Neural progenitor cell (in vitro differentiated cells): ENCODE results near the gene NRP1. TPM values are rescaled to one million over a fixed set of nuclear protein-coding genes. Genes with fewer than 3 reads are reported as not detected.

ENCODE experiments used
- DNase-seq: peaks from one replicate; pipeline ENCODE4 v3.0.0-alpha.2; 2016; ENCODE audit warnings: low spot score
- H2AFZ ChIP-seq: fragments of 200-600 bp; sonication (generic); replicated peaks from 2 replicates; pipeline ENCODE4 v1.6.1; 2016; ENCODE audit warnings: antibody characterized with exemption
- H3F3A ChIP-seq: fragments of 200-600 bp; sonication (generic); 2 replicates; pipeline ENCODE4 v1.6.1; 2016; ENCODE audit warnings: antibody characterized with exemption, low read depth
- H3K27ac ChIP-seq: fragments of 200-600 bp; sonication (generic); 2 replicates; pipeline ENCODE4 v1.5.1; 2016; ENCODE audit warnings: mild to moderate bottlenecking
- H3K27me3 ChIP-seq: fragments of 200-600 bp; sonication (generic); 2 replicates; pipeline ENCODE4 v1.6.1; 2016; ENCODE audit warnings: mild to moderate bottlenecking, moderate library complexity
- H3K36me3 ChIP-seq: fragments of 200-600 bp; sonication (generic); 2 replicates; pipeline ENCODE4 v1.5.1; 2016
- H3K4me1 ChIP-seq: fragments of 200-600 bp; sonication (generic); 2 replicates; pipeline ENCODE4 v1.6.1; 2016; ENCODE audit warnings: mixed run types
- H3K4me2 ChIP-seq: fragments of 200-600 bp; sonication (generic); 2 replicates; pipeline ENCODE4 v1.6.1; 2016
- H3K4me3 ChIP-seq: fragments of 200-600 bp; sonication (generic); 2 replicates; pipeline ENCODE4 v1.5.1; 2016
- H3K79me2 ChIP-seq: fragments of 200-600 bp; sonication (generic); 2 replicates; pipeline ENCODE4 v1.6.1; 2016; ENCODE audit warnings: low read depth
- H3K9ac ChIP-seq: fragments of 200-600 bp; sonication (generic); 2 replicates; pipeline ENCODE4 v1.6.1; 2016
- H3K9me3 ChIP-seq: fragments of 200-600 bp; sonication (generic); 2 replicates; pipeline ENCODE4 v1.5.1; 2016; ENCODE audit warnings: low read depth
- H4K20me1 ChIP-seq: fragments of 200-600 bp; sonication (generic); 2 replicates; pipeline ENCODE4 v1.6.1; 2016; ENCODE audit warnings: low read depth
- H3K27ac Mint-ChIP-seq: 3 replicates; pipeline ENCODE4 v1.8.0; 2021; ENCODE audit warnings: mixed read lengths
- H3K27me3 Mint-ChIP-seq: 2 replicates; pipeline ENCODE4 v1.8.0; 2022; ENCODE audit warnings: low read depth, mild to moderate bottlenecking, inconsistent platforms, moderate library complexity, mixed read lengths; ENCODE audit not compliant: insufficient read depth
- H3K36me3 Mint-ChIP-seq: 3 replicates; pipeline ENCODE4 v1.8.0; 2021; ENCODE audit warnings: mixed read lengths
- H3K4me1 Mint-ChIP-seq: 3 replicates; pipeline ENCODE4 v1.8.0; 2021; ENCODE audit warnings: mixed read lengths
- H3K4me3 Mint-ChIP-seq: 3 replicates; pipeline ENCODE4 v1.8.0; 2021; ENCODE audit warnings: mild to moderate bottlenecking, moderate library complexity, mixed read lengths
- H3K9me3 Mint-ChIP-seq: 3 replicates; pipeline ENCODE4 v1.8.0; 2020; ENCODE audit warnings: mixed read lengths
- EZH2 ChIP-seq: fragments of 200-600 bp; sonication (generic); IDR thresholded peaks from 2 replicates; pipeline ENCODE4 v1.6.1; 2017; ENCODE audit warnings: antibody characterized with exemption, mild to moderate bottlenecking, moderate library complexity
- EZH2phosphoT487 ChIP-seq: fragments of 200-600 bp; sonication (generic); IDR thresholded peaks from 2 replicates; pipeline ENCODE4 v1.6.1; 2017; ENCODE audit warnings: antibody characterized with exemption
- total RNA-seq: library from RNA; depleted of rRNA; stranded (reverse); fragments of >200 nt; gene quantifications from 2 replicates; pipeline ENCODE4 v1.2.3, GENCODE V29; 2015; ENCODE audit warnings: low replicate concordance
- TF ChIP-seq, protein P1 (sequence below): fragments of 200-600 bp; sonication (generic); IDR thresholded peaks from 2 replicates; pipeline ENCODE4 v1.5.1; 2017; ENCODE audit warnings: antibody characterized with exemption, mild to moderate bottlenecking

NRP1 gene
- total RNA-seq, 1 donor from 2014 or later, result 1.9 TPM

DNA sequence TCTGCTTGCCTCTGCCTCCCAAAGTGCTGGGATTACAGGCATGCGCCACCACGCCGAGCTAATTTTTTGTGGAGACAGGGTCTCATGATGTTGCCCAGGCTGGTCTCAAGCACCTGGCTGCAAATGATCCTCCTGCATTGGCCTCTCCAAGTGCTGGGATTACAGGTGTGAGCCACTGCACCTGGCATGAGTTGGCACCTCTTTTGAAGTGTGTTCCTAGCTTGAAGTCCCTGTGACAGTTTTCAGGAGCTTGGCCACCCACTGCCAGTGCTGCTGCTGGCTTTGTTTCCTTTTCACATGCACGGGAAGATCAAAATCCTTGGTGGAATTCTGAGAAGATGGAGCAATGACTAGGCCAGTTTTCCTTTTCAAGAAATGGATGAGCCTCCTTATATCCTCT is 126.3 kb downstream of the NRP1 start:
- Histone ChIP-seq H3F3A (no peaks in the 10 kb centered on the region), H3K4me3 (no peak overlapping the region), H3K27ac (no peak overlapping the region), H3K9ac (no peak overlapping the region), H3K4me2 (no peak overlapping the region), H3K4me1 (no peaks in the 10 kb centered on the region), H3K36me3 (no peaks in the 10 kb centered on the region), H4K20me1 (no peaks in the 10 kb centered on the region), H3K79me2 (no peaks in the 10 kb centered on the region), H2AFZ (no peak overlapping the region), H3K9me3 (no peaks in the 10 kb centered on the region), H3K27me3 (no peaks in the 10 kb centered on the region)
- Mint-ChIP-seq H3K4me3 (no peak overlapping the region), H3K27me3 (no peaks in the 10 kb centered on the region), H3K4me1 (peaks cover 4% of the 10 kb centered on the region), H3K36me3 (peaks cover 27% of the 10 kb centered on the region), H3K27ac (no peak overlapping the region), H3K9me3 (no peaks in the 10 kb centered on the region)
- DNase-seq, result no peak
- no peak for TF ChIP-seq EZH2
- TF ChIP-seq EZH2phosphoT487, result no peak
- TF ChIP-seq, protein P1, sequence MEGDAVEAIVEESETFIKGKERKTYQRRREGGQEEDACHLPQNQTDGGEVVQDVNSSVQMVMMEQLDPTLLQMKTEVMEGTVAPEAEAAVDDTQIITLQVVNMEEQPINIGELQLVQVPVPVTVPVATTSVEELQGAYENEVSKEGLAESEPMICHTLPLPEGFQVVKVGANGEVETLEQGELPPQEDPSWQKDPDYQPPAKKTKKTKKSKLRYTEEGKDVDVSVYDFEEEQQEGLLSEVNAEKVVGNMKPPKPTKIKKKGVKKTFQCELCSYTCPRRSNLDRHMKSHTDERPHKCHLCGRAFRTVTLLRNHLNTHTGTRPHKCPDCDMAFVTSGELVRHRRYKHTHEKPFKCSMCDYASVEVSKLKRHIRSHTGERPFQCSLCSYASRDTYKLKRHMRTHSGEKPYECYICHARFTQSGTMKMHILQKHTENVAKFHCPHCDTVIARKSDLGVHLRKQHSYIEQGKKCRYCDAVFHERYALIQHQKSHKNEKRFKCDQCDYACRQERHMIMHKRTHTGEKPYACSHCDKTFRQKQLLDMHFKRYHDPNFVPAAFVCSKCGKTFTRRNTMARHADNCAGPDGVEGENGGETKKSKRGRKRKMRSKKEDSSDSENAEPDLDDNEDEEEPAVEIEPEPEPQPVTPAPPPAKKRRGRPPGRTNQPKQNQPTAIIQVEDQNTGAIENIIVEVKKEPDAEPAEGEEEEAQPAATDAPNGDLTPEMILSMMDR, result no peak

DNA sequence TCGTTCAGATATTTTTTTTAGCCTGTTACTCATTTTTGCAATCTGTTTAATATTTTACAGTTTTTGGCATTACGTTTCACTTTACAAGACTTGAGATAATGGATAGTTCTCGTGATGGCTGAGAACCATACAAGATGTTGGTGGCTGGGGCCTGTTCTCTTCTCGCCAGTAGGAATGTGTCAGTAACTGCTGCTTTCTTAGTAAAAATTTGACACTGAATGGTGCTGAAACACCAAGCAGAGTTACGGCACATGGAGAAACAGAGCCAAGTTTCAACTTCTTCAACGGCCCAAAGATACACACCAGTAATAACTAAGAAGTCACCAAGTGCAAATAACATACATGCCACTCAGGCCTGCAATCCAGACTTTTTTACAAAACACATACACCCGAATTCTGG is 130.4 kb downstream of the NRP1 start:
- Mint-ChIP-seq H3K36me3 (peaks cover 39% of the 10 kb centered on the region), H3K4me1 (no peaks in the 10 kb centered on the region), H3K27ac (no peak overlapping the region), H3K4me3 (no peak overlapping the region), H3K27me3 (no peaks in the 10 kb centered on the region), H3K9me3 (no peaks in the 10 kb centered on the region)
- Histone ChIP-seq H3K27me3 (no peaks in the 10 kb centered on the region), H3K9me3 (no peaks in the 10 kb centered on the region), H2AFZ (no peak overlapping the region), H3K4me2 (no peak overlapping the region), H4K20me1 (no peaks in the 10 kb centered on the region), H3K4me1 (no peaks in the 10 kb centered on the region), H3K27ac (no peak overlapping the region), H3K9ac (no peak overlapping the region), H3K36me3 (no peaks in the 10 kb centered on the region), H3K4me3 (no peak overlapping the region), H3F3A (no peaks in the 10 kb centered on the region), H3K79me2 (no peaks in the 10 kb centered on the region)
- TF ChIP-seq EZH2phosphoT487 (no peak), EZH2 (no peak)
- TF ChIP-seq, protein P1, result no peak
- DNase-seq, result no peak

DNA sequence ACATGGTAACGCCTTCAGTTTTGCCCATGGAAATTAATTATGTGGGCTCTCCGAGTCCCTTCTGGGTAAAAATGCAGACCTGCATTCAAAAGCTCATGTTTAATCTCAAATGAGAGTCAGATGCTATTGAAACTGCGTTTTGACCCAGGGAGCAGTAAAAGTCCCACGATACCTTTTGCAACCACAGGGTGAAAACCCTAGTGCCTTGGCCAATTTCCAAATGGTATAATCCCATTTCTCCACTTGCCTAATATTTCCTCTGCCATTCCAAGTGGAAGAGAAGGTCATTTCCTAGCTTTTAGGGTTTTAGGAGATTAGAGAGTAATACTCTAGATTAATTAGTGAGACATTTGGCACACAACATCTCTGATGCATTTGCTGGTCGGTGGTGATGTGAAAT is 132.5 kb downstream of the NRP1 start:
- Histone ChIP-seq H3K9me3 (no peaks in the 10 kb centered on the region), H3K9ac (no peak overlapping the region), H3K4me2 (no peak overlapping the region), H3K4me3 (no peak overlapping the region), H3F3A (no peaks in the 10 kb centered on the region), H4K20me1 (no peaks in the 10 kb centered on the region), H3K27me3 (no peaks in the 10 kb centered on the region), H3K27ac (no peak overlapping the region), H3K36me3 (no peaks in the 10 kb centered on the region), H3K4me1 (no peaks in the 10 kb centered on the region), H2AFZ (no peak overlapping the region), H3K79me2 (no peaks in the 10 kb centered on the region)
- Mint-ChIP-seq H3K4me3 (no peak overlapping the region), H3K4me1 (peaks cover 6% of the 10 kb centered on the region), H3K27me3 (no peaks in the 10 kb centered on the region), H3K9me3 (no peaks in the 10 kb centered on the region), H3K36me3 (peaks cover 41% of the 10 kb centered on the region), H3K27ac (no peak overlapping the region)
- no peak for DNase-seq
- TF ChIP-seq EZH2phosphoT487 (no peak), EZH2 (no peak)
- TF ChIP-seq, protein P1, result no peak
